HG03066 (cell line): ENCODE data around the gene TOM1.
"Not testable (repeated sequence)": the region's sequence is repeated elsewhere in the genome, so short reads cannot be mapped to it uniquely, and the experiment has no call there.

Experiments used
- ATAC-seq: cut with Tn5 transposase; IDR thresholded peaks from one replicate; pipeline ENCODE4 v1.9.1; 2021; ENCODE audit warnings: low read depth; ENCODE audit not compliant: unreplicated experiment

Gene TOM1

DNA sequence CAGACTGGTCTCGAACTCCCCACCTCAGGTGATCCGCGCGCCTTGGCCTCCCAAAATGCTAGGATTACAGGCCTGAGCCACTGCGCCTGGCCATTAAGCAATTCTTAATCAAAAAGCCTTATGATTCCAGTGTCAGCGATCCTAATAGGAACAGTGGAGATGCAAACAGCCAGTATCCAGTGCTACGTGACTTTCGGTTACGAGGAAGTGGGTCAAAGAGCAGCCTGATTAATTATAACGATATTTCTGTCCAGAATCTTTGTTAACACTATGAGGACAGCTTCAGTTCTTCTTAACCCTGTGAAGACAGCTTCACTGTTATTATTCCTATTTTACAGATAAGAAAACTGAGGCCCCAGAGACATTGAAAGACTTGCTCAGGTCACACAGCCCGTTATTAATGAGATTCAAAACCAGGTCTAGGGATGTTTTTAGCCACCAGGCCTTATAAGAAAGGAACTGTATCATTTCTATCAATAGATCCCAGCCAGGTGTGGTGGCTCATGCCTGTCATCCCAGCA is 63.9 kb downstream of the TOM1 start:
- no peak for ATAC-seq

DNA sequence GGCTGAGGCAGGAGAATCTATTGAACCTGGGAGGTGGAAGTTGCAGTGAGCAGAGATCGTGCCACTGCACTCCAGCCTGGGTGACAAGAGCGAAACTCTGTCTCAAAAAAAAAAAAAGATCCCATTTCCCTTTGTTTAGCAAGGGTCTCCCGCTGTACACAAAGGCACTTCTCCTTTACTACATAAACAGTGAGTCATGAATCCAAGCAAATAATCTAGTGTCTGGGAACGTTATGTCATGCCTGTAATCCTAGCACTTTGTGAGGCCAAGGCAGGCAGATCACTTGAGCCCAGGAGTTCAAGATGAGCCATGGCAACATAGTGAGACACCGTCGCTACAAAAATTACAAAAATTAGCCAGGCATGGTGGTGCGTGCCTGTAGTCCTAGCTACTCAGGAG is 64.5 kb downstream of the TOM1 start:
- ATAC-seq = not testable (repeated sequence)

GRCh38 chr22:35367331-35367886 is 67.7 kb downstream of the TOM1 start:
- no peak for ATAC-seq

- ATAC-seq = no peak
These were observed 68.7 kb downstream of the TOM1 start for GRCh38 chr22:35368386-35368785.

GRCh38 chr22:35369996-35370395 is 70.3 kb downstream of the TOM1 start:
- no peak for ATAC-seq

- no peak for ATAC-seq
These were observed 74.1 kb downstream of the TOM1 start for GRCh38 chr22:35373781-35374180.

DNA sequence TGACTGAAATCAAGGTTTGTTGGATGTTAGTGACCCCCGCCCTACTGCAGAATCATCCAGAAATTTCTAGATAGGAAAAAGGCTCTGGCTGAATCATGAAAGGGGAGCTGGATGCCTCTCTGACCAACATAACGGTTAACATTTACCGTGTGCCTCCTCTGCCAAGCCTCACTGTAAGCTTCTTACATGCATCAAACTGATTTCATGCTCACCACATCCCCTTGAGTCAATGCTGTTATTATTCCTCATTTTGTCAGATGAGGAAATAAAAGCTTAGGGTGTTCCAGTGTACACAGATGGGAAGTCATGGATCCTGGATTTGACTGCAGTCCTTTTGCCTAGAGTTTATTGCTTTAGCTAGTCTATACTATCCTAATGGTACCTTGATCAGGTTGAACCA is 75.3 kb downstream of the TOM1 start:
- no peak for ATAC-seq

GRCh38 chr22:35375526-35375925 is 75.8 kb downstream of the TOM1 start:
- no peak for ATAC-seq

- peak; percentile 61 for ATAC-seq
These were observed 77.2 kb downstream of the TOM1 start for GRCh38 chr22:35376728-35377472.

- ATAC-seq = no peak
These were observed 78.0 kb downstream of the TOM1 start for GRCh38 chr22:35377735-35378134.

DNA sequence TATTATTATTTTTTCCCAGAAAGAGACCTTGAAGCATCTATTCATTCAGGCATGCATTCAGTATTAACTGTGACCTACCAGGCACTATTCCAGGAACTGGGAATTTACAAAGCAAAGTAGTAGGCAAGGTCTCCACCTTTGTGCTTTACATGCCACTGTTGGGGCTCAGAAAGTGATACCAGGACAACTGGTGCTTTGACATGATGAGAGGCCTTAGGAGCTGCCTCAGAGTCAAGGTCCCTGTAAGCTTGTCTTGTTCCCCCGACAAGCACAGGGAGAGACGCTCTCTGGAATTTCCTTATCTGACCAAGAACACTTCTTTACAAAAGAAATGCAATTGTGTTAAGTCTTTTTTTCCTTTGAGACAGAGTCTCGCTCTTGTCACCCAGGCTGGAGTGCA is 78.9 kb downstream of the TOM1 start:
- no peak for ATAC-seq

- ATAC-seq = no peak
These were observed 79.7 kb downstream of the TOM1 start for GRCh38 chr22:35379146-35379993.

DNA sequence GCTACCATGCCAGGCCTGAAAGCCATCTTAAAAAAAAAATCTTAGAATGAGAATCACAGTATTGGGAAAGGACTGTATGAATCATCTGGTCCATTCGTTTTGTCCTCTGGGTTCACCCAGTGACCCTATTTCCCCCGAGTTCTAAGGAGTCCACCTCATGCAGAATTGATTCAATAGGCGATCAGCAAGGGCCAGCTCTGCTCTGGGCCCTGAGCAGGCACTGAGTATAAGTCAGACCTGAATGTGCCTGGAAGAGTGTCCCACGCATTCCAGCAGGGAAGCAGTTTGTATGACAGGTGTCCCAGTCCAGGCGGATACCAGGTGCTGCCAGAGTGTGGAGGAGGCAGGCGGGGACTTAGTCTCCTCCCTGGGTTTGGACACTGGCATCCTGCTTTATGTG is 80.3 kb downstream of the TOM1 start:
- no peak for ATAC-seq

- peak; percentile 45 for ATAC-seq
These were observed 81.1 kb downstream of the TOM1 start, which contains the start of gene HMOX1 for GRCh38 chr22:35380537-35381423. Gene HMOX1 (plus strand): TSS chr22:35381096. CDS start chr22:35381174, 78 bp downstream.

DNA sequence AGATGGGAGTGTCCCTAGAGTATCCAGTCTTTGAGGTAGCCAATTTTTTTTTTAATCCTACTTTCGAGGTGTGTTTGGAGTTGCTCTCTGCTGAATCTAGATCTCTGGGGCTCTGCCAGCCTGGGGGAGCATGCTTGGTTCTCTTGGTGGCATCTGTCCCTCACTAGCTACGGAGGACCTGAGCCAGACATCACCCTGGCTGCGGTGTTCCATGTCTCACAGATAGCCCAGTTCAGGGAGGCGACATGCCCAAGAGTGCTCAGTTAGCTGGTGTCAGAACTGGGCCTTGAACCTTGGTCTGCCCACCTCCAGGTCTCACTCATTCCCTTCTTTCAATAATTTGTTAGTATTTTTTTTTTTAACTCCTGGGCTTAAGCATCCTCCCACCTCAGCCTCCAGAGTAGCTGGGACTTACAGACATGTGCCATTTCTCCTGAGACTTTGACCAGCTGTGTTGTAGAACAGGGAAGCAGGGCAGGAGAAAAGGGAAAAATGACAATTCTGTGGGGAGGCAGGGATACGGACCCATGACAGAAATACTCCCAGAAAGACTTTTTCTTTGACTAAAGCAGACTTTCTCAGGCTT is 81.8 kb downstream of the TOM1 start:
- no peak for ATAC-seq

DNA sequence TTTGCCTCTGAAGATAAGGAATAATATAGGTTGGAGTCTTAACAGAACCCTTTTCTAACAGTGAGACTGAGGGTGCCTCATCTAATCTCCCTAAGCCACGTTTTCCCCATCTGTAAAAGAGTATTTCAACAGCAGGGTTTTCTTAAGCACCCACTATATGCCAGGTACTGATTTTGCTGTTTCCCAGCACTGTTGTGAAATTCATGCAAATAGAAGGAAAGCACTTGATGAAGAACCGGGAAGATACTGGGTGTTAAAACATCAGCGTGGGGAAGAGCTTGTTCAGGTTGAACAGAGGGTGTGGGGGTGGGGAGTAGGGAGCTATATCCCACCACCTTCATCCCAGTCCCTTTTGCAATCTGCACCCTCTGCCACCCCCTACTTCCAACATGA is 84.0 kb downstream of the TOM1 start:
- no peak for ATAC-seq

DNA sequence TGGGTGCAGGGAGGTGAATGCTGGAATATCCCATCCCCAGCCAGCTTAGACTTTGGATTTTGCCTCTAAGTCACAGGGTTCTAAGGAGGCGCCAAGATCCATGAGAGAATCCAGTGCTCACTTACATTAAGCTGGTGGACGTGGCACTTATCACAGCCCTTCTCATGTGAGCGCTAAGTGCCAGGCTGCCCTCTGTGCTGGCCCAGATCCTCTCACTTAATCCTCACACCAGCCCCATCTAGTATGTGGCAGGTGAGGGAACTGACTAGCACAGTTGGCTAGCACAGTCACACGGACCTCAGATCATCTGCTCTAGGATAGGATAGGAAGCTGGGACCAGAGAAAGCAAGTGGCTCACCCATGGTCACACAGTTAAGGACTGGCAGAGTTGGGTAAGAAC is 84.8 kb downstream of the TOM1 start:
- ATAC-seq = no peak

- ATAC-seq = no peak
These were observed 85.4 kb downstream of the TOM1 start for GRCh38 chr22:35384975-35385588.

GRCh38 chr22:35386670-35387288 is 87.1 kb downstream of the TOM1 start:
- no peak for ATAC-seq
